HT1080 (cell line): Measurements from ENCODE around the gene MALL. TPM values are rescaled to one million over a fixed set of nuclear protein-coding genes. Genes with fewer than 3 reads are reported as not detected.
"Not testable (repeated sequence)": the region's sequence is repeated elsewhere in the genome, so short reads cannot be mapped to it uniquely, and the experiment has no call there.

Experiments used
- DNase-seq: peaks from one replicate; pipeline ENCODE4 v3.0.0-alpha.2; 2015; ENCODE audit warnings: low read depth
- total RNA-seq: library from RNA; depleted of rRNA; stranded (reverse); fragments of >200 nt; shearing (Covaris generic); gene quantifications from 2 replicates; pipeline ENCODE4 v1.2.3, GENCODE V29; 2014

The MALL gene
- total RNA-seq, 1 experiment from 2014 or later, result 0.77 TPM

GRCh38 chr2:110099471-110100225, 16.0 kb downstream of the MALL start:
- no peak for DNase-seq

GRCh38 chr2:110099038-110099425, 16.6 kb downstream of the MALL start:
- DNase-seq, result no peak

- no peak for DNase-seq
Measured at GRCh38 chr2:110097506-110098220, 18.0 kb downstream of the MALL start.

- DNase-seq, result no peak
Measured at GRCh38 chr2:110095994-110096633, 19.5 kb downstream of the MALL start.

GRCh38 chr2:110094884-110095534, 20.6 kb downstream of the MALL start:
- not testable (repeated sequence) for DNase-seq

GRCh38 chr2:110093924-110094323, 21.7 kb downstream of the MALL start:
- DNase-seq, result not testable (repeated sequence)

GRCh38 chr2:110090164-110090563, 25.5 kb downstream of the MALL start:
- not testable (repeated sequence) for DNase-seq

GRCh38 chr2:110083757-110084156, 31.9 kb downstream of the MALL start:
- DNase-seq, result not testable (repeated sequence)

- DNase-seq, result not testable (repeated sequence)
Measured at GRCh38 chr2:110083162-110083561, 32.5 kb downstream of the MALL start.

- DNase-seq, result not testable (repeated sequence)
Measured at GRCh38 chr2:110078104-110078503, 37.5 kb downstream of the MALL start.

GRCh38 chr2:110075896-110076295, 39.7 kb downstream of the MALL start:
- DNase-seq, result not testable (repeated sequence)

GRCh38 chr2:110069869-110070268, 45.8 kb downstream of the MALL start:
- DNase-seq, result not testable (repeated sequence)

GRCh38 chr2:110068153-110068552, 47.5 kb downstream of the MALL start:
- DNase-seq, result not testable (repeated sequence)

GRCh38 chr2:110062332-110062731, 53.3 kb downstream of the MALL start:
- DNase-seq, result not testable (repeated sequence)

GRCh38 chr2:110060550-110060949, 55.1 kb downstream of the MALL start:
- DNase-seq, result not testable (repeated sequence)

- not testable (repeated sequence) for DNase-seq
Measured at GRCh38 chr2:110059694-110060358, 55.8 kb downstream of the MALL start.

- DNase-seq, result not testable (repeated sequence)
Measured at GRCh38 chr2:110059009-110059693, 56.5 kb downstream of the MALL start.

- DNase-seq, result not testable (repeated sequence)
Measured at GRCh38 chr2:110058034-110058433, 57.6 kb downstream of the MALL start.

- not testable (repeated sequence) for DNase-seq
Measured at GRCh38 chr2:110055819-110056408, 59.7 kb downstream of the MALL start.
